Vagina (tissue), 2 donors: ENCODE data around the gene TTBK1. TPM values are rescaled to one million over a fixed set of nuclear protein-coding genes. Genes with fewer than 3 reads are reported as not detected.

Source experiments
- DNase-seq, 2 donors: peaks; one replicate each; pipeline ENCODE4 v3.0.0-alpha.2; 2017; ENCODE audit errors: extremely low spot score in 2 of 2
- H3K27ac ChIP-seq: fragments of 200-600 bp; sonication (generic); one replicate; pipeline ENCODE4 v1.5.1; 2019
- H3K27me3 ChIP-seq: fragments of 200-600 bp; sonication (generic); one replicate; pipeline ENCODE4 v1.5.1; 2019
- H3K36me3 ChIP-seq, 2 donors: fragments of 200-600 bp; sonication (generic); one replicate each; pipeline ENCODE4 v1.5.1; 2017 to 2019
- H3K4me1 ChIP-seq: fragments of 200-600 bp; sonication (generic); one replicate; pipeline ENCODE4 v1.5.1; 2019
- H3K4me3 ChIP-seq, 2 donors: fragments of 200-600 bp; sonication (generic); 1 replicate in 1 of 2; 2 replicates in 1 of 2; pipeline ENCODE4 v1.5.1; 2016 to 2019
- H3K9me3 ChIP-seq: fragments of 200-600 bp; sonication (generic); one replicate; pipeline ENCODE4 v1.5.1; 2019
- POLR2A ChIP-seq, 2 donors: fragments of 450-650 bp; IDR thresholded peaks; one replicate each; pipeline ENCODE4 v1.6.1; 2017; ENCODE audit warnings: antibody characterized with exemption in 2 of 2, mild to moderate bottlenecking in 2 of 2, moderate library complexity in 2 of 2
- POLR2AphosphoS5 ChIP-seq, 2 donors: sonication (generic); formaldehyde crosslinking; IDR thresholded peaks; one replicate each; pipeline ENCODE4 v1.9.0; 2017; ENCODE audit warnings: antibody characterized with exemption in 2 of 2, mild to moderate bottlenecking in 2 of 2, low read depth in 1 of 2; ENCODE audit not compliant: insufficient read depth in 1 of 2
- intact Hi-C: fragments of 100-400 bp; cut with DNase I; formaldehyde crosslinking; loops from one replicate; pipeline ENCODE4 v1.15.1; 2023
- total RNA-seq: library from RNA; depleted of rRNA; stranded (reverse); fragments of >200 nt; gene quantifications from one replicate; pipeline ENCODE4 v1.2.3, GENCODE V29; 2016
- TF ChIP-seq, protein P1 (sequence below), 3 experiments: fragments of 450-650 bp in 2 of 3; fragments of 200-600 bp in 1 of 3; sonication (generic) in 1 of 3; IDR thresholded peaks; one replicate each; pipeline ENCODE4 v1.5.1; 2017 to 2019; ENCODE audit warnings: antibody characterized with exemption in 3 of 3, mild to moderate bottlenecking in 2 of 3, moderate library complexity in 2 of 3

The TTBK1 gene
- total RNA-seq, 1 donor from 2014 or later, result not detected

DNA sequence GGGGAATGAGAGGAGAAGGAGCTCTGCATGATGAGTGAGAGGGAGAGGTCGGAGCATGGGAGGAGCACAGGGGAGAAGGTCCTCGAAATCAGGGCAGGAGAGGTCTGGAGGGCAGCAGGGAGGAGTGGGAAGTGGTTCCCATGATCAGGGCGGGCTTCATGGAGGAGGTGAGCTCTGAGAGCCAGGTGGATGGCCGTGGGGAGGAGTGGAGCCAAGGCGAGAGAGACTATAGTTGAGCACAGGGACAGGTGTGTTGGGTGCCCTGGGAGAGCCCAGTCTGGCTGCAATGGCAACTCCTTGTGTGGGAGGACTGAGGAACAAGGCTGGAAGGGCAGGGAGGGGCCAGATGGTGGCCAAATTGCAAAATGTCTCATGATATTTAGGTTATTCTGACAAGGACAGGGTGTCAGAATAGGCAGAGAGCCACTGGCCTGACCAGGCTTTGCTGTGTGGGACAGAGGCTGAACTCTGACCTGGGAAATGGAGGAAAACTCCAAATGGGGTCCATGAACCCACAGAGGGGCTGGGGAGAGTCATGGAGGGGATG, 21.4 kb downstream of the TTBK1 start:
- H3K4me3 ChIP-seq, result no peak overlapping the region
- no peak for TF ChIP-seq POLR2A (IDR thresholded peaks at IDR 0.05)
- TF ChIP-seq, protein P1, sequence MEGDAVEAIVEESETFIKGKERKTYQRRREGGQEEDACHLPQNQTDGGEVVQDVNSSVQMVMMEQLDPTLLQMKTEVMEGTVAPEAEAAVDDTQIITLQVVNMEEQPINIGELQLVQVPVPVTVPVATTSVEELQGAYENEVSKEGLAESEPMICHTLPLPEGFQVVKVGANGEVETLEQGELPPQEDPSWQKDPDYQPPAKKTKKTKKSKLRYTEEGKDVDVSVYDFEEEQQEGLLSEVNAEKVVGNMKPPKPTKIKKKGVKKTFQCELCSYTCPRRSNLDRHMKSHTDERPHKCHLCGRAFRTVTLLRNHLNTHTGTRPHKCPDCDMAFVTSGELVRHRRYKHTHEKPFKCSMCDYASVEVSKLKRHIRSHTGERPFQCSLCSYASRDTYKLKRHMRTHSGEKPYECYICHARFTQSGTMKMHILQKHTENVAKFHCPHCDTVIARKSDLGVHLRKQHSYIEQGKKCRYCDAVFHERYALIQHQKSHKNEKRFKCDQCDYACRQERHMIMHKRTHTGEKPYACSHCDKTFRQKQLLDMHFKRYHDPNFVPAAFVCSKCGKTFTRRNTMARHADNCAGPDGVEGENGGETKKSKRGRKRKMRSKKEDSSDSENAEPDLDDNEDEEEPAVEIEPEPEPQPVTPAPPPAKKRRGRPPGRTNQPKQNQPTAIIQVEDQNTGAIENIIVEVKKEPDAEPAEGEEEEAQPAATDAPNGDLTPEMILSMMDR (IDR thresholded peaks at IDR 0.05), result no peak
- TF ChIP-seq POLR2AphosphoS5 (IDR thresholded peaks at IDR 0.05; ENCODE audit: insufficient read depth in 1 of 2, low read depth in 1 of 2), result no peak
- H3K36me3 ChIP-seq, result no peaks in the 10 kb centered on the region
- H3K9me3 ChIP-seq, result no peaks in the 10 kb centered on the region
- no peak overlapping the region for H3K27ac ChIP-seq
- no peaks in the 10 kb centered on the region for H3K27me3 ChIP-seq
- DNase-seq, result no peak
- intact Hi-C loops, result no loop called here
- H3K4me1 ChIP-seq, result peaks cover 10% of the 10 kb centered on the region

DNA sequence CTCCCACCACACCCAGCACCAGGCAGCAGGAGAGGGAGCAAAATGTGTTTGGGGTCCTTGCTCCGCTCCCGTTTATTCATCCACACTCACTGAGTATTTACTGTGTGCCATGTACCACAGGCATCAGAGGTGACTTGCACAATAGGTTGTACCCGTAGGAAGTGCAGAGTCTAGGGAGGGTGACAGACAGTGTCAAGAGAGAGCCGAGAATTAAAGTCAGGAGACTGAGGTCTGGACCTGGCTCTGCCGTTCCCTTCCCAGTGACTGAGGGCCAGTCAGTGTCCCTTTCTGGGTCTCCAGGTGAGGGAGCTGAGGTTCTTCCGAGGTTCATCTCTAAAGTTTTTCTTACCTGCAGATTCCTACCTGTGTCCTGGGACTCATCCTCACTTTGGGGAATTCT, 22.3 kb downstream of the TTBK1 start:
- intact Hi-C loops, result no loop called here
- Histone ChIP-seq H3K4me3 (no peak overlapping the region), H3K4me1 (peaks cover 14% of the 10 kb centered on the region), H3K27me3 (no peaks in the 10 kb centered on the region), H3K27ac (no peak overlapping the region), H3K9me3 (no peaks in the 10 kb centered on the region), H3K36me3 (no peaks in the 10 kb centered on the region)
- TF ChIP-seq, protein P1 (IDR thresholded peaks at IDR 0.05), result no peak
- TF ChIP-seq POLR2A (IDR thresholded peaks at IDR 0.05), result no peak
- no peak for TF ChIP-seq POLR2AphosphoS5 (IDR thresholded peaks at IDR 0.05; ENCODE audit: insufficient read depth in 1 of 2, low read depth in 1 of 2)
- no peak for DNase-seq

DNA sequence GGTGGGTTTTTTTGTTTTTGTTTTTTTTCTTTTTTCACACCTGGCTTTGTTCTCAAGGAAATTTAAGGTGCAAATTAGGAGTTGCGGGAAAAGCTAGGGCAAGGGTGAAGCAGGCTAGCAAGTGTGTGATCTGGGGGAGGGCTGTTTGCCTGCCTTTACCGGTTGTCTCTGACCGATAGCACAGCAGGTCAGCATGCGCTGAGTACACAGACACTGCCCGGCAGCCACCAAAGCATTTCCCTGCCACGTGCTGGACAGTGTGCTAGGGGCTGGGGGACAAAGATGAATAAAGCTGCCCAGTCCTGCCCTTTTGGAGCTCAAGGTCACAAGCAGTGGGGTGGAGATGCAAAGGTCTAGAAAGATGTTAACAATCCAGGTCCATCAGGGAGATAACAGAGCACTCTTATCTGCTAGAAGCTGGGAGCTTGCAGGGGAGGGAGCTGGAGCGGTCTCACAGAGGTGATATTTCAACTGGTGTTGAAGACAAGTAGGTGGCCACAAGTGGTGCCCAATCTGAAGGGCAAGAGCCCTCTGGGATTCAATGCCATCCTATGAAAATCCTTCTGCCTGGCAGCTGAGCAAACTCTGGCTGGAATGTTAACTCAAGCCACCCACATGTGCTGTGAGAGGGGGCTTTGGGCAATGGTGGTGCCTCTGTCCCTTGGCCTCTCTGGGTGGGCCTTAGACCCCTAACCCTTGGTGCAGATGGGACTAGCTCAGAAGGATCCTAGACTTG, 24.5 kb downstream of the TTBK1 start:
- intact Hi-C loops, result no loop called here
- Histone ChIP-seq H3K27ac (peak overlapping the region; percentile 41), H3K9me3 (no peaks in the 10 kb centered on the region), H3K4me3 (no peak overlapping the region), H3K36me3 (no peaks in the 10 kb centered on the region), H3K4me1 (peaks cover 14% of the 10 kb centered on the region), H3K27me3 (no peaks in the 10 kb centered on the region)
- DNase-seq, result no peak
- TF ChIP-seq POLR2A (IDR thresholded peaks at IDR 0.05), result no peak
- TF ChIP-seq, protein P1 (IDR thresholded peaks at IDR 0.05), result no peak
- no peak for TF ChIP-seq POLR2AphosphoS5 (IDR thresholded peaks at IDR 0.05; ENCODE audit: insufficient read depth in 1 of 2, low read depth in 1 of 2)

DNA sequence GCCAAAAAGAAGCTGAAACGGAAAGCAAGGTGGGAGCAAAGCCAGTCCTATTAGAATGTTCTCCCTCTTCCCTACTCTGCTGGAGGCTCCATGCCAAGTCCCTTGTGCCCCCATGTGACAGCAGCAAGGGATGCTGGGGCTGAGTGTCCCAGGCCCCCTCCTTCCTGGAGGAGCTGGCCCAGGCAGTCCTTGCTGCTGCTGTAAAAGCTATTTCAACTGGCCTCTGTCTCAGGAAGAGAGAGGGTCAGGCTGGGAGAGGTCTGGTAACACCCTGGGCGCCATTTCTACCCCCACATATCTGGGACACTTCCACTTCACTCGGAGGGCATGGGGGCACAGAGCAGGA, 25.0 kb downstream of the TTBK1 start:
- peaks cover 14% of the 10 kb centered on the region for H3K4me1 ChIP-seq
- no peaks in the 10 kb centered on the region for H3K36me3 ChIP-seq
- DNase-seq, result no peak
- no peak for TF ChIP-seq POLR2AphosphoS5 (IDR thresholded peaks at IDR 0.05; ENCODE audit: insufficient read depth in 1 of 2, low read depth in 1 of 2)
- TF ChIP-seq POLR2A (IDR thresholded peaks at IDR 0.05), result no peak
- TF ChIP-seq, protein P1 (IDR thresholded peaks at IDR 0.05), result no peak
- intact Hi-C loops, result no loop called here
- no peaks in the 10 kb centered on the region for H3K27me3 ChIP-seq
- H3K27ac ChIP-seq, result peak overlapping the region; percentile 41
- H3K9me3 ChIP-seq, result no peaks in the 10 kb centered on the region
- no peak overlapping the region for H3K4me3 ChIP-seq

DNA sequence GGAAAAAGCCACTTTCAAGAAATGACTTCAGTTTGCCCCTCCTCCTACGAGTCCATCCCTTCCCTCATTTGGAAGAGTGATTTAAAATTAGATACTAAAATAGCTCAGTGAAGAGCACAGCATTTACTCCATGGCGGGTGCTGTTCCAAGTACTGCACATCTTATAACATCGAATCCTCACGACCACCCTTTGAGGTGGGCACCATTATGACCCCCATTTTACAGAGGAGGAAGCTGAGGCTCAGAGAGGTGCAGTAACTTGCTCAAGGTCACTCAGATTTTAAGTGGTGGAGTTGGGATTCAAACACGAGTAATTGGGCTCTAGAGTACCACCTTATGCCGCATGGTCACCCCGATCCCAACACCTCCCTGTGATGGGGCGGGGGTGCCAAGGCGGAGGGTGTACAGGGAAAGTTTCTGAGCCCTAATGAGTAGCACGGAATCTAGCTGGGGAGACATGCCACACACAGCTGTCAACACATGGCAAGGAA, 25.5 kb downstream of the TTBK1 start:
- H3K4me1 ChIP-seq, result peaks cover 14% of the 10 kb centered on the region
- no peaks in the 10 kb centered on the region for H3K36me3 ChIP-seq
- intact Hi-C loops, result no loop called here
- DNase-seq, result no peak
- no peaks in the 10 kb centered on the region for H3K9me3 ChIP-seq
- no peaks in the 10 kb centered on the region for H3K27me3 ChIP-seq
- H3K27ac ChIP-seq, result peak overlapping the region; percentile 31
- H3K4me3 ChIP-seq, result peak overlapping the region in 1 of 2 donors; percentile 33
- TF ChIP-seq, protein P1 (IDR thresholded peaks at IDR 0.05), result no peak
- TF ChIP-seq POLR2AphosphoS5 (IDR thresholded peaks at IDR 0.05; ENCODE audit: insufficient read depth in 1 of 2, low read depth in 1 of 2) (no peak), POLR2A (IDR thresholded peaks at IDR 0.05) (no peak)
